Pancreas (tissue), 10 donors: ENCODE results near the gene DLG2. TPM values are rescaled to one million over a fixed set of nuclear protein-coding genes. Genes with fewer than 3 reads are reported as not detected.
A peak's percentile ranks its signal among the peaks of the same experiment; 100 is the strongest.
"Not testable (repeated sequence)": the region's sequence is repeated elsewhere in the genome, so short reads cannot be mapped to it uniquely, and the experiment has no call there.

Experiments
- ATAC-seq, 4 donors: fragments of 200-7000 bp; cut with Tn5 transposase; one replicate each; pipeline versions ENCODE4 v1.8.0 to v1.9.1; 2020; ENCODE audit warnings: mild to moderate bottlenecking in 4 of 4, moderate library complexity in 4 of 4
- DNase-seq, 6 donors: peaks; one replicate each; pipeline ENCODE4 v3.0.0-alpha.2; 2020
- FAIRE-seq: peaks from 2 replicates; lab custom pipeline; 2012; peaks lifted over from hg19 to GRCh38; lab: Jason Lieb, UNC
- H3K27ac ChIP-seq, 4 donors: fragments of 200-600 bp; sonication (generic); 1 replicate in 3 of 4; 2 replicates in 1 of 4; pipeline versions ENCODE4 v1.5.0 to v1.8.0; 2020
- H3K27me3 ChIP-seq, 4 donors: fragments of 200-600 bp; one replicate each; pipeline ENCODE4 v1.8.0; 2021
- H3K36me3 ChIP-seq, 3 donors: fragments of 200-600 bp; sonication (generic) in 1 of 3; one replicate each; pipeline versions ENCODE4 v1.5.0 to v1.8.0; 2020 to 2021
- H3K4me1 ChIP-seq, 3 donors: fragments of 200-600 bp; one replicate each; pipeline ENCODE4 v1.8.0; 2021
- H3K4me3 ChIP-seq, 4 donors: fragments of 200-600 bp; sonication (generic) in 2 of 4; one replicate each; pipeline versions ENCODE4 v1.5.0 to v1.8.0; 2020 to 2021
- H3K9me3 ChIP-seq, 4 donors: fragments of 200-600 bp; one replicate each; pipeline ENCODE4 v1.8.0; 2021
- CTCF ChIP-seq, 4 donors: fragments of 200-600 bp; sonication (generic) in 3 of 4; IDR thresholded peaks; one replicate each; pipeline versions ENCODE4 v1.5.0 to v1.8.0; 2021; ENCODE audit warnings: antibody characterized with exemption in 4 of 4
- WGBS, 2 donors: extraction: QIAGEN DNeasy Blood & Tissue Kit; methylation state at CpG; one replicate each; pipeline ENCODE4 v1.1.7; 2013; 5-methylcytosine and 5-hydroxymethylcytosine counted together
- intact Hi-C, 3 donors: fragments of 100-400 bp; cut with DNase I; formaldehyde crosslinking; loops; one replicate each; pipeline versions ENCODE4 v1.11.1 to v1.14.2; 2022
- polyA plus RNA-seq, 2 donors: library from polyadenylated mRNA; stranded (reverse); fragments of 200-250 nt; gene quantifications; one replicate each; pipeline ENCODE4 v1.2.3, GENCODE V29; 2013
- total RNA-seq, 6 donors: library from RNA; stranded (reverse); fragmentation: NEBNext Ultra II Directional in 4 of 6; extraction: Animal tissue kit (Norgen Biotek cat#: 25700) in 4 of 6; gene quantifications; one replicate each; pipeline versions ENCODE4 v1.2.1 to v1.2.4, GENCODE V29; 2021 to 2023
- donor health status: healthy with polysubstance abuse.
- donor health status: DM: no; HTN: no; CAD: no; lungs with moderate emphysema.
- donor health status: DM: no; HTN: no; CAD: no.
- donor health status: control.
- donor health status: control.
- donor health status: Bipolar disorder and iron deficiency.
- donor health status: DM: yes; HTN: yes; CAD: no.
- donor health status: DM: no; HTN: no; CAD: no.
- donor health status: DM: no; HTN: no; CAD: no.
- donor health status: DM: yes; HTN: yes; CAD: no.

Gene DLG2
- total and polyA plus RNA-seq, 8 donors = 1.2 to 5.4 (median 3.6) TPM

DNA sequence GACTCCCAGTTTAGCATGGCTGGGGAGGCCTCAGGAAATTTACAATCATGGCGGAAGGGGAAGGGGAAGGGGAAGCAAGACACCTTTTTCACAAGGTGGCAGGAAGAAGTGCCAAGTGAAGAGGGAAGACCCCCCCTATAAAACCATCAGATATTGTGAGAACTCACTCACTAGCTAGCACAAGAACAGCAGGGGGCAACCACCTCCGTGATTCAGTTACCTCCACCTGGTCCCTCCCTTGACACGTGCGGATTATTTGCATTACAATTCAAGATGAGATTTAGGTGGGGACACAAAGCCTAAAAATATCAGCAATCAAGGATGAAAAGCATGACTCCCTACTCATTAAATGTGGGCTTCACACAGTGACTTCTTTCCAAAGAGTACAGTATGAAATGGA, 2186.0 kb downstream of the DLG2 start:
- no peaks in the 10 kb centered on the region for H3K4me1 ChIP-seq
- H3K36me3 ChIP-seq = no peaks in the 10 kb centered on the region
- no peak for TF ChIP-seq CTCF (IDR thresholded peaks at IDR 0.05)
- FAIRE-seq = no peak
- intact Hi-C loops = no loop called here
- no peaks in the 10 kb centered on the region for H3K27me3 ChIP-seq
- no peak overlapping the region for H3K27ac ChIP-seq
- ATAC-seq = no peak
- H3K9me3 ChIP-seq = no peaks in the 10 kb centered on the region
- H3K4me3 ChIP-seq = no peak overlapping the region
- DNase-seq = no peak
- WGBS, 2 donors = 86% methylated on average over 4 of the region's 4 CpGs

DNA sequence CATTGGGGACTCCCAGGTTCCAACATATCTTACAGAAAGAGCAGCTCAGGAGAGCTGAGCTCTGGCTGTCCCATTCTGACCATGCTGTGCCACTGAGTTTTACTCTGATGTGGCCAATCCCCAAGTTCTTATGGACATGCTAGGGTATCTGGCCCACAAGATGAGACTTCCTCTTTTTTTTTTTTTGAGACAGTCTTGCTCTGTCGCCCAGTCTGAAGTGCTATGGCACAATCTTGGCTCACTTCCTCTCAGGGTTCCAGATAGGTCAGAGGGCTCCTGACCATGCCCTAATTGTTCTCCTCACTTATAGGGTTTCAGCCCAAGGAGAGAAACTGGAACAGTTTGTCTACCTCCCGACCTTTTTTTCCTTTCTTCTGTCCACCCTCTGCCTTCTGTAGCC, 2188.7 kb downstream of the DLG2 start:
- TF ChIP-seq CTCF (IDR thresholded peaks at IDR 0.05) = no peak
- H3K27me3 ChIP-seq = no peaks in the 10 kb centered on the region
- FAIRE-seq (no peak), ATAC-seq (peak in 2 of 4 donors; percentile 47 to 54), DNase-seq (no peak)
- no peak overlapping the region for H3K4me3 ChIP-seq
- intact Hi-C loops = no loop called here
- no peaks in the 10 kb centered on the region for H3K4me1 ChIP-seq
- 40 to 58% methylated on average over 2 of the region's 2 CpGs for WGBS, 2 donors
- no peaks in the 10 kb centered on the region for H3K36me3 ChIP-seq
- H3K27ac ChIP-seq = no peak overlapping the region
- no peaks in the 10 kb centered on the region for H3K9me3 ChIP-seq

- no peak overlapping the region for H3K4me3 ChIP-seq
- H3K36me3 ChIP-seq = no peaks in the 10 kb centered on the region
- no peak overlapping the region for H3K27ac ChIP-seq
- no peaks in the 10 kb centered on the region for H3K27me3 ChIP-seq
- intact Hi-C loops = no loop called here
- ATAC-seq = no peak
- H3K4me1 ChIP-seq = no peaks in the 10 kb centered on the region
- no peak for TF ChIP-seq CTCF (IDR thresholded peaks at IDR 0.05)
- no peak for DNase-seq
- H3K9me3 ChIP-seq = no peaks in the 10 kb centered on the region
- 84 to 90% methylated on average over 4 of the region's 4 CpGs for WGBS, 2 donors
- FAIRE-seq = no peak
Observed at GRCh38 chr11:83437939-83438338, 2189.2 kb downstream of the DLG2 start.

- no peak overlapping the region for H3K4me3 ChIP-seq
- FAIRE-seq = no peak
Observed at GRCh38 chr11:83436855-83437254, 2190.3 kb downstream of the DLG2 start.

DNA sequence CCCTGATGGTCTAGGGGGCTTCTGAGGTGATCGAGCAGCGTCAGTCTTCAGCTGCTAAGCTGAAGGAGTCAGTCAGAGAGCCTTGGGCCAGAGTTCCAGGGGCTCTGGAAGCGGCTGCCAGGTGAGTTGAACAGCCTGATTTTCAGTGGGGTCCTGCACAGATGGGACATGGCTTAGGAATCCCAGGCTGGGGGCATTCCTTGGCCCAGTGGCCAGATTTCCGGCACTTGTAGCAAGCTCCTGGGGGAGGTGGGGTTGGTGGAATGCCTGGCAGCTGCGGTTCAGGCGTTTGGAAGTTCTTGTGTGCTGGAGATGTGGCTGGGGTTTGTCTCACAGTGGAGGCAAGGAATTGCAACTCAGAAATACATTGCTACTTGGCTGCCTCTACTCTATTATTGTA, 2192.3 kb downstream of the DLG2 start:
- H3K4me3 ChIP-seq, H3K4me1 ChIP-seq, FAIRE-seq, H3K27me3 ChIP-seq, DNase-seq, intact Hi-C loops, H3K27ac ChIP-seq, H3K9me3 ChIP-seq, H3K36me3 ChIP-seq, ATAC-seq: not testable (repeated sequence)
- WGBS, 2 donors = 68 to 83% methylated on average over 6 of the region's 6 CpGs

More at GRCh38 chr11:83436855-83437254, 2190.3 kb downstream of the DLG2 start:
- Histone ChIP-seq H3K36me3 (no peaks in the 10 kb centered on the region), H3K9me3 (no peaks in the 10 kb centered on the region), H3K27me3 (no peaks in the 10 kb centered on the region), H3K4me1 (no peaks in the 10 kb centered on the region), H3K27ac (no peak overlapping the region)
- no peak for TF ChIP-seq CTCF (IDR thresholded peaks at IDR 0.05)
- ATAC-seq (no peak), DNase-seq (no peak)
- intact Hi-C loops = no loop called here
- WGBS, 2 donors = 90 to 92% methylated on average over 3 of the region's 3 CpGs
